Measurements from ENCODE around the gene DAAM2. TPM values are rescaled to one million over a fixed set of nuclear protein-coding genes. Genes with fewer than 3 reads are reported as not detected.

Gene DAAM2
- polyA plus RNA-seq, 3 donors, result not detected

DNA sequence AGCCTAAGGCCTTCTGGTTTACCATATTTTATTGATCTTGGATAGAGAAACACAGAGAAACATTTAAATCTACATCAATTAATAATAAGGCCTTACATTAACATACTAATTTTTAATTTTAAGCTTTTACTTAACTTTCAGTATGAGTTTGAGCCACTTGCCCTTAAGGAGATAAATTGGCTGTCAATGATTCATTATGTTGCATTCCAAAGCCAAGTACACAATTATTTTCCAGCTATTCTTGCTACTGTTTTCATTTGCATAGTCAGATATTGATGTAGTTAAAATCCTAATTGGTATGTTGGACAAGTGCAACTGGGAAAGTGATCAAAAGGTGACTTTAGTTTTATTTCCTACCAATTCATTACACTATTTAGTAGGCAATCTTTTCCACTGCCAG, 83.9 kb downstream of the DAAM2 start:
- no peak overlapping the region for H3K27ac ChIP-seq (ENCODE audit: low read depth in 1 of 2, low read length in 2 of 2)
- H2AFZ ChIP-seq (ENCODE audit: insufficient read depth, low read depth, low read length, poor library complexity, severe bottlenecking), result no peak overlapping the region
- Mint-ChIP-seq H3K4me1 (no peaks in the 10 kb centered on the region), H3K9me3 (peaks cover 0 to 3% (median 0%) of the 10 kb centered on the region in 7 donors), H3K36me3 (no peaks in the 10 kb centered on the region), H3K27me3 (ENCODE audit: low read depth in 3 of 3) (peaks cover 2 to 7% (median 5%) of the 10 kb centered on the region in 3 donors), H3K4me3 (no peak overlapping the region), H3K27ac (no peak overlapping the region)
- TF ChIP-seq, protein P1, sequence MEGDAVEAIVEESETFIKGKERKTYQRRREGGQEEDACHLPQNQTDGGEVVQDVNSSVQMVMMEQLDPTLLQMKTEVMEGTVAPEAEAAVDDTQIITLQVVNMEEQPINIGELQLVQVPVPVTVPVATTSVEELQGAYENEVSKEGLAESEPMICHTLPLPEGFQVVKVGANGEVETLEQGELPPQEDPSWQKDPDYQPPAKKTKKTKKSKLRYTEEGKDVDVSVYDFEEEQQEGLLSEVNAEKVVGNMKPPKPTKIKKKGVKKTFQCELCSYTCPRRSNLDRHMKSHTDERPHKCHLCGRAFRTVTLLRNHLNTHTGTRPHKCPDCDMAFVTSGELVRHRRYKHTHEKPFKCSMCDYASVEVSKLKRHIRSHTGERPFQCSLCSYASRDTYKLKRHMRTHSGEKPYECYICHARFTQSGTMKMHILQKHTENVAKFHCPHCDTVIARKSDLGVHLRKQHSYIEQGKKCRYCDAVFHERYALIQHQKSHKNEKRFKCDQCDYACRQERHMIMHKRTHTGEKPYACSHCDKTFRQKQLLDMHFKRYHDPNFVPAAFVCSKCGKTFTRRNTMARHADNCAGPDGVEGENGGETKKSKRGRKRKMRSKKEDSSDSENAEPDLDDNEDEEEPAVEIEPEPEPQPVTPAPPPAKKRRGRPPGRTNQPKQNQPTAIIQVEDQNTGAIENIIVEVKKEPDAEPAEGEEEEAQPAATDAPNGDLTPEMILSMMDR (IDR thresholded peaks at IDR 0.05), result no peak
- no peak overlapping the region for H3K4me2 ChIP-seq (replicated peaks; ENCODE audit: extremely low read depth, low read length, poor library complexity, severe bottlenecking)
- H3K27me3 ChIP-seq (ENCODE audit: control insufficient read depth in 2 of 2, insufficient read depth in 2 of 2, low read length in 2 of 2), result no peaks in the 10 kb centered on the region
- no peak for DNase-seq
- no peaks in the 10 kb centered on the region for H3K9me3 ChIP-seq (replicated peaks in 1 of 2; ENCODE audit: control insufficient read depth in 1 of 2, insufficient read depth in 1 of 2, low read length in 2 of 2)
- H4K20me1 ChIP-seq (ENCODE audit: insufficient read depth, low read length), result no peaks in the 10 kb centered on the region
- H3K36me3 ChIP-seq (replicated peaks in 1 of 2; ENCODE audit: control insufficient read depth in 1 of 2, insufficient read depth in 2 of 2, low read length in 2 of 2), result no peaks in the 10 kb centered on the region
- no peaks in the 10 kb centered on the region for H3K4me1 ChIP-seq (ENCODE audit: control insufficient read depth in 1 of 2, insufficient read depth in 2 of 2, low read length in 2 of 2)
- no peak overlapping the region for H3K9ac ChIP-seq (ENCODE audit: insufficient read depth, low read length, poor library complexity, severe bottlenecking)
- H3K79me2 ChIP-seq (ENCODE audit: insufficient read depth, low read length), result no peaks in the 10 kb centered on the region
- no peak overlapping the region for H3K4me3 ChIP-seq (replicated peaks in 1 of 3; ENCODE audit: low read depth in 2 of 3, low read length in 3 of 3)
- intact Hi-C loops (cut with micrococcal nuclease), result no loop called here

DNA sequence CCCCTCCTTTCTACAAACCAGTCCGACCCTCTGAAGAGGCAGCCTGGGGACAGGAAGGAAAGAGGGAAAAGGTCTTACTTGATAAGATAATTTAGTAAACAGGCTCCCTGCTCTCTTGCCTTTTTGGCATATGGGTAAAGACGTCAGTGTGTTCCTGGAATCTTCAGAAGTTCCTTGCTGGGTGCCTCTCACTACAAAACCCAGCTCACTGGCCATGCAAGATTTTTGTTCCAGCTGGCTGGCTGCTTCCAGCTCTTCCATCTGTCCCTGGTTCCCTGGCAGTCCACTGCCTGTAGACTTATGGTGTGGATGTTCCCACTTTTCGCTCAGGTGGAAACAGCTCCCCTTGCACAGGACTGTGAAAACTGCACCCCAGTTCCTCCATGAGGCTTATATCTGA, 84.7 kb downstream of the DAAM2 start:
- TF ChIP-seq, protein P1 (IDR thresholded peaks at IDR 0.05), result no peak
- no peak for DNase-seq
- no peaks in the 10 kb centered on the region for H3K36me3 ChIP-seq (replicated peaks in 1 of 2; ENCODE audit: control insufficient read depth in 1 of 2, insufficient read depth in 2 of 2, low read length in 2 of 2)
- no peaks in the 10 kb centered on the region for H3K79me2 ChIP-seq (ENCODE audit: insufficient read depth, low read length)
- no peak overlapping the region for H3K27ac Mint-ChIP-seq
- no peak overlapping the region for H3K4me3 ChIP-seq (replicated peaks in 1 of 3; ENCODE audit: low read depth in 2 of 3, low read length in 3 of 3)
- no peak overlapping the region for H3K4me3 Mint-ChIP-seq
- H3K9me3 Mint-ChIP-seq, result peaks cover 0 to 3% (median 0%) of the 10 kb centered on the region in 7 donors
- H3K4me1 Mint-ChIP-seq, result no peaks in the 10 kb centered on the region
- no peaks in the 10 kb centered on the region for H3K36me3 Mint-ChIP-seq
- H2AFZ ChIP-seq (ENCODE audit: insufficient read depth, low read depth, low read length, poor library complexity, severe bottlenecking), result no peak overlapping the region
- no peak overlapping the region for H3K9ac ChIP-seq (ENCODE audit: insufficient read depth, low read length, poor library complexity, severe bottlenecking)
- no peaks in the 10 kb centered on the region for H3K4me1 ChIP-seq (ENCODE audit: control insufficient read depth in 1 of 2, insufficient read depth in 2 of 2, low read length in 2 of 2)
- H3K4me2 ChIP-seq (replicated peaks; ENCODE audit: extremely low read depth, low read length, poor library complexity, severe bottlenecking), result no peak overlapping the region
- H3K27me3 ChIP-seq (ENCODE audit: control insufficient read depth in 2 of 2, insufficient read depth in 2 of 2, low read length in 2 of 2), result no peaks in the 10 kb centered on the region
- H4K20me1 ChIP-seq (ENCODE audit: insufficient read depth, low read length), result no peaks in the 10 kb centered on the region
- intact Hi-C loops (cut with micrococcal nuclease), result no loop called here
- H3K27me3 Mint-ChIP-seq (ENCODE audit: low read depth in 3 of 3), result peaks cover 2 to 7% (median 5%) of the 10 kb centered on the region in 3 donors
- H3K9me3 ChIP-seq (replicated peaks in 1 of 2; ENCODE audit: control insufficient read depth in 1 of 2, insufficient read depth in 1 of 2, low read length in 2 of 2), result no peaks in the 10 kb centered on the region
- WGBS (ENCODE audit: insufficient coverage), result 80% methylated on average over 1 of the region's 3 CpGs
- no peak overlapping the region for H3K27ac ChIP-seq (ENCODE audit: low read depth in 1 of 2, low read length in 2 of 2)

Data from CD14-positive monocyte (primary cell).